Right lobe of liver (tissue), 6 donors: ENCODE data around the gene TCERG1. TPM values are rescaled to one million over a fixed set of nuclear protein-coding genes. Genes with fewer than 3 reads are reported as not detected.

Source experiments
- ATAC-seq, 4 donors: fragments of 200-7000 bp; cut with Tn5 transposase; one replicate each; pipeline ENCODE4 v1.9.1; 2020; ENCODE audit warnings: mild to moderate bottlenecking in 4 of 4, moderate library complexity in 4 of 4
- DNase-seq, 3 donors: peaks; one replicate each; pipeline ENCODE4 v3.0.0-alpha.2; 2020
- H3K27ac ChIP-seq, 3 donors: fragments of 200-600 bp; one replicate each; pipeline ENCODE4 v1.8.0; 2022
- H3K27me3 ChIP-seq, 2 donors: fragments of 200-600 bp; one replicate each; pipeline ENCODE4 v1.8.0; 2022
- H3K36me3 ChIP-seq, 4 donors: fragments of 200-600 bp; sonication (generic) in 1 of 4; one replicate each; pipeline versions ENCODE4 v1.5.1 to v1.8.0; 2017 to 2022; ENCODE audit warnings: control low read depth in 1 of 4
- H3K4me1 ChIP-seq, 4 donors: fragments of 200-600 bp; sonication (generic) in 1 of 4; one replicate each; pipeline versions ENCODE4 v1.5.1 to v1.8.0; 2017 to 2022; ENCODE audit warnings: control low read depth in 1 of 4
- H3K4me3 ChIP-seq, 3 donors: fragments of 200-600 bp; one replicate each; pipeline ENCODE4 v1.8.0; 2022
- H3K9me3 ChIP-seq, 4 donors: fragments of 200-600 bp; sonication (generic) in 1 of 4; one replicate each; pipeline versions ENCODE4 v1.5.1 to v1.8.0; 2017 to 2022; ENCODE audit warnings: control low read depth in 1 of 4
- CTCF ChIP-seq, 4 donors: fragments of 200-600 bp in 3 of 4; fragments of 450-650 bp in 1 of 4; IDR thresholded peaks; one replicate each; pipeline versions ENCODE4 v1.5.1 to v1.8.0; 2016 to 2022; ENCODE audit warnings: antibody characterized with exemption in 4 of 4, mild to moderate bottlenecking in 2 of 4
- POLR2A ChIP-seq: fragments of 450-650 bp; IDR thresholded peaks from one replicate; pipeline ENCODE4 v1.6.1; 2017; ENCODE audit warnings: antibody characterized with exemption, mild to moderate bottlenecking
- WGBS: methylation state at CpG from one replicate; pipeline ENCODE4 v1.1.6; 2018; ENCODE audit warnings: low coverage, low lambda C conversion rate; ENCODE audit not compliant: insufficient coverage; ENCODE audit errors: missing lambda C conversion rate; 5-methylcytosine and 5-hydroxymethylcytosine counted together
- intact Hi-C, 2 donors: fragments of 100-400 bp; cut with DNase I; formaldehyde crosslinking; loops; one replicate each; pipeline versions ENCODE4 v1.11.2 to v1.14.1; 2022
- total RNA-seq, 6 experiments: library from RNA; depleted of rRNA in 2 of 6; stranded (reverse); fragments of >200 nt in 2 of 6; fragmentation: NEBNext Ultra II Directional in 3 of 6; extraction: Animal tissue kit (Norgen Biotek cat#: 25700) in 3 of 6; gene quantifications; one replicate each; pipeline versions ENCODE4 v1.1.0 to v1.2.4, GENCODE V29; 2016 to 2023
- donor health status: DM: no; HTN: yes; CAD: no.
- donor health status: DM: no; HTN: no; CAD: no.
- donor health status: DM: no; HTN: no; CAD: no.
- donor health status: DM: no; HTN: yes; CAD: no.
- donor health status: DM: no; HTN: yes; CAD: no.

TCERG1 gene
- total RNA-seq, 6 experiments from 2014 or later = 9.7 to 27.4 (median 18.4) TPM

GRCh38 chr5:146539973-146540372, 92.8 kb downstream of the TCERG1 start:
- intact Hi-C loops = loop anchor here (10.0 kb wide), 1 partner anchor 425 kb away; no protein-coding TSS in a partner anchor
- 78% methylated on average over 4 of the region's 4 CpGs for WGBS
- H3K4me3 ChIP-seq = no peak overlapping the region

DNA sequence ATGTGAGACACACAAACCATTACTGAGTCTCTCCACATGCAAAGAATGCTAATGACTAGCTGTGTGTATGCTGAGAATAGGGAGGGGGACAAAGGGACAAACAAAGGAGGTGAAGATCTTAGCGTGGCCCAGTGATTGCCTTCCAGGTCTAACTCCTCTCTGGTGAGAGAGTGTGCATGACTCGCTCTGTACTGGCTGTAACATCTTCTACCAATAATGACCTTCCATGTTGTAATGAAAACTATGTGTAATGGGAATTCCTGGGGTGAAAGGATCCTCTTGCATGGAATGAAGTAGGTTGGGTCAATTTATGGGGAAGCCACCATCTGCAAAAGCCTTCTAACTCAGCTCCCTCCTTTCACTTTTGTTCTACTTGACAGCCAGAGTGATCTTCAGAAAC, 93.3 kb downstream of the TCERG1 start:
- intact Hi-C loops = loop anchor here (10.0 kb wide), 1 partner anchor 424 kb away; no protein-coding TSS in a partner anchor
- Histone ChIP-seq H3K9me3 (no peaks in the 10 kb centered on the region), H3K27ac (no peak overlapping the region), H3K4me1 (peaks cover 0 to 5% (median 0%) of the 10 kb centered on the region in 4 donors), H3K4me3 (no peak overlapping the region), H3K36me3 (no peaks in the 10 kb centered on the region), H3K27me3 (no peaks in the 10 kb centered on the region)
- 71% methylated on average over 2 of the region's 2 CpGs for WGBS
- TF ChIP-seq CTCF (IDR thresholded peaks at IDR 0.05) = no peak
- TF ChIP-seq POLR2A = no peak
- no peak for DNase-seq
- ATAC-seq = no peak

More at GRCh38 chr5:146539973-146540372, 92.8 kb downstream of the TCERG1 start:
- ATAC-seq = no peak
- no peaks in the 10 kb centered on the region for H3K36me3 ChIP-seq
- TF ChIP-seq POLR2A = no peak
- TF ChIP-seq CTCF (IDR thresholded peaks at IDR 0.05) = no peak
- H3K27ac ChIP-seq = no peak overlapping the region
- DNase-seq = no peak
- no peaks in the 10 kb centered on the region for H3K9me3 ChIP-seq
- H3K4me1 ChIP-seq = peaks cover 0 to 5% (median 0%) of the 10 kb centered on the region in 4 donors
- no peaks in the 10 kb centered on the region for H3K27me3 ChIP-seq

GRCh38 chr5:146541958-146542849, 95.1 kb downstream of the TCERG1 start:
- peak; percentile 76 to 79 (median 78) for DNase-seq
- ATAC-seq = peak; percentile 99 to 100 (median 100)
- H3K4me1 ChIP-seq = peaks cover 0 to 5% (median 0%) of the 10 kb centered on the region in 4 donors
- H3K36me3 ChIP-seq = no peaks in the 10 kb centered on the region
- H3K27ac ChIP-seq = no peak overlapping the region
- intact Hi-C loops = loop anchor here (10.0 kb wide), 1 partner anchor 423 kb away; no protein-coding TSS in a partner anchor
- 18% methylated on average over 16 of the region's 16 CpGs for WGBS
- TF ChIP-seq POLR2A (no peak), CTCF (IDR thresholded peaks at IDR 0.05) (peak; percentile 74 to 86 (median 80))
- no peaks in the 10 kb centered on the region for H3K9me3 ChIP-seq
- H3K4me3 ChIP-seq = no peak overlapping the region
- H3K27me3 ChIP-seq = no peaks in the 10 kb centered on the region

- intact Hi-C loops = loop anchor here (10.0 kb wide), 1 partner anchor 421 kb away; no protein-coding TSS in a partner anchor
- Histone ChIP-seq H3K36me3 (no peaks in the 10 kb centered on the region), H3K4me1 (peaks cover 0 to 5% (median 0%) of the 10 kb centered on the region in 4 donors)
These were observed 97.1 kb downstream of the TCERG1 start for GRCh38 chr5:146544232-146544631.

More at GRCh38 chr5:146544232-146544631, 97.1 kb downstream of the TCERG1 start:
- no peak for DNase-seq
- no peak for TF ChIP-seq CTCF (IDR thresholded peaks at IDR 0.05)
- TF ChIP-seq POLR2A = no peak
- H3K9me3 ChIP-seq = no peaks in the 10 kb centered on the region
- no peak for ATAC-seq
- no peak overlapping the region for H3K27ac ChIP-seq
- no peaks in the 10 kb centered on the region for H3K27me3 ChIP-seq
- H3K4me3 ChIP-seq = no peak overlapping the region
